GM12874 (cell line): Measurements from ENCODE around the gene PTPN12.

ENCODE experiments used
- TF ChIP-seq, protein P1 (sequence below): IDR thresholded peaks from 2 replicates; pipeline ENCODE4 v1.5.1; 2011; ENCODE audit warnings: low read depth, mild to moderate bottlenecking, control low read depth, low read length, moderate library complexity; ENCODE audit not compliant: insufficient read depth

The PTPN12 gene

DNA sequence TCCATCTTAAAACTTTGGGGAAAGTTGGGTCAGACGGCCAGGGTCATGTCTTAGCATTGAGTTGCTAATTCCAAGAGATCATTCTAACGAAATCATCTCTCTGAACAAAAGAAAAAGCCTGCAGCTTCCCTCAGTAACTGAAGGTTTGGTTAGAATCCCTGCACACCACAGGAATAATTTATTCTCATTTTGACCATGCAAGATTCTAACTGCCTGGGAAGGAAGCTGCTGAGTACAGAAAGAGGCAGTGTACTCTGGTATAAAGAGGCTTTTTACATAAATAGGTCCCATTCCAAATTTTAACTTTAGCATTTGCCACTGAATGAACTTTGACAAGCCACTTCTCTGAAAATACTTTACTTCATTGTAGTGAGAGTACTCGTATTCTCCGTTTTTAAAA lies 82.2 kb downstream of the PTPN12 start:
- TF ChIP-seq, protein P1, sequence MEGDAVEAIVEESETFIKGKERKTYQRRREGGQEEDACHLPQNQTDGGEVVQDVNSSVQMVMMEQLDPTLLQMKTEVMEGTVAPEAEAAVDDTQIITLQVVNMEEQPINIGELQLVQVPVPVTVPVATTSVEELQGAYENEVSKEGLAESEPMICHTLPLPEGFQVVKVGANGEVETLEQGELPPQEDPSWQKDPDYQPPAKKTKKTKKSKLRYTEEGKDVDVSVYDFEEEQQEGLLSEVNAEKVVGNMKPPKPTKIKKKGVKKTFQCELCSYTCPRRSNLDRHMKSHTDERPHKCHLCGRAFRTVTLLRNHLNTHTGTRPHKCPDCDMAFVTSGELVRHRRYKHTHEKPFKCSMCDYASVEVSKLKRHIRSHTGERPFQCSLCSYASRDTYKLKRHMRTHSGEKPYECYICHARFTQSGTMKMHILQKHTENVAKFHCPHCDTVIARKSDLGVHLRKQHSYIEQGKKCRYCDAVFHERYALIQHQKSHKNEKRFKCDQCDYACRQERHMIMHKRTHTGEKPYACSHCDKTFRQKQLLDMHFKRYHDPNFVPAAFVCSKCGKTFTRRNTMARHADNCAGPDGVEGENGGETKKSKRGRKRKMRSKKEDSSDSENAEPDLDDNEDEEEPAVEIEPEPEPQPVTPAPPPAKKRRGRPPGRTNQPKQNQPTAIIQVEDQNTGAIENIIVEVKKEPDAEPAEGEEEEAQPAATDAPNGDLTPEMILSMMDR = no peak

DNA sequence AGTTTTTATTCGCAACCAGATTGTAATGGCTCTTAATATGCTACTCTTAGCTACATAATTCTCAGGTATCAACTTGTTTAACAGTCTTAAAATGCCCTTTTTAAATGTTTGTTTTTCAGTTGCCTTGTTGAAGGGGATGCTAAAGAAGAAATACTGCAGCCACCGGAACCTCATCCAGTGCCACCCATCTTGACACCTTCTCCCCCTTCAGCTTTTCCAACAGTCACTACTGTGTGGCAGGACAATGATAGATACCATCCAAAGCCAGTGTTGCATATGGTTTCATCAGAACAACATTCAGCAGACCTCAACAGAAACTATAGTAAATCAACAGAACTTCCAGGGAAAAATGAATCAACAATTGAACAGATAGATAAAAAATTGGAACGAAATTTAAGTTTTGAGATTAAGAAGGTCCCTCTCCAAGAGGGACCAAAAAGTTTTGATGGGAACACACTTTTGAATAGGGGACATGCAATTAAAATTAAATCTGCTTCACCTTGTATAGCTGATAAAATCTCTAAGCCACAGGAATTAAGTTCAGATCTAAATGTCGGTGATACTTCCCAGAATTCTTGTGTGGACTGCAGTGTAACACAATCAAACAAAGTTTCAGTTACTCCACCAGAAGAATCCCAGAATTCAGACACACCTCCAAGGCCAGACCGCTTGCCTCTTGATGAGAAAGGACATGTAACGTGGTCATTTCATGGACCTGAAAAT lies 89.7 kb downstream of the PTPN12 start:
- TF ChIP-seq, protein P1 = no peak

DNA sequence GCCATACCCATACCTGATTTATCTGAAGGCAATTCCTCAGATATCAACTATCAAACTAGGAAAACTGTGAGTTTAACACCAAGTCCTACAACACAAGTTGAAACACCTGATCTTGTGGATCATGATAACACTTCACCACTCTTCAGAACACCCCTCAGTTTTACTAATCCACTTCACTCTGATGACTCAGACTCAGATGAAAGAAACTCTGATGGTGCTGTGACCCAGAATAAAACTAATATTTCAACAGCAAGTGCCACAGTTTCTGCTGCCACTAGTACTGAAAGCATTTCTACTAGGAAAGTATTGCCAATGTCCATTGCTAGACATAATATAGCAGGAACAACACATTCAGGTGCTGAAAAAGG lies 90.2 kb downstream of the PTPN12 start:
- TF ChIP-seq, protein P1 = no peak

DNA sequence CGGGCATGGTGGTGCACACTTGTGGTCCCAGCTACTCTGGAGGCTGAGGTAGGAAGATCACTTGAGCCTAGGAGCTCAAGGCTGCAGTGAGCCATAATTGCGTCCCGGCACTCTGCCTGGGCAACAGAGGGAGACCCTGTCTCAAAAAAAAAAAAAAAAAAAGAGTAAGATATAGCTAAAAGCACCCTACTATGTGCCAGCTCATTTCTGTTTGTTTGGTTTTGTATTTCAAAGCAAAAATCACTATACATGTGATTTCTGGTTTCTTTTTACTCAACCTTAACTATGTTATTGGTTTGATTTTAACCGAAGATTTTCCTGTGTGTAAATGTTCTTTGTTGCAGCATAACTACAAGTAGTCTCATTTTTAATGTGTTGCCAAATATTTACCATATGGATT lies 92.7 kb downstream of the PTPN12 start:
- TF ChIP-seq, protein P1 = no peak

DNA sequence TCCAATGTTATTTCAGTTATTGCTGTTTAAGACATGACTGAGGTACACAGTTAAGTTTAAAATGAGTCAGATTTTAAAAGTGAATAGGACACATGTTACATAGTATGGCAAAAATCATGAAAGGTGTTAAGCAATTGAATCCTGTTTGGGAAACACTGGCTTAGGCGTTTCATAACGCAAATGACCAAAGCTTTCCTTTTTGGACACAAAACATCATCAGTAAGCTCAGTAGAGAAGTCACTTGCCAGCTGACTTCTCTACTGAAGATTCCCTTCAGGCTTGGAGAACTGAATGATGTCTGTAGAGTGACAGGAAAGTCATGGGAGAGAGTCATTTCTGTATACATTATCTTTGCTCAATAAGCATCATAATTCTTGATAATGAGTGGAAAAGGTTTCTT lies 94.7 kb downstream of the PTPN12 start:
- TF ChIP-seq, protein P1 = no peak

DNA sequence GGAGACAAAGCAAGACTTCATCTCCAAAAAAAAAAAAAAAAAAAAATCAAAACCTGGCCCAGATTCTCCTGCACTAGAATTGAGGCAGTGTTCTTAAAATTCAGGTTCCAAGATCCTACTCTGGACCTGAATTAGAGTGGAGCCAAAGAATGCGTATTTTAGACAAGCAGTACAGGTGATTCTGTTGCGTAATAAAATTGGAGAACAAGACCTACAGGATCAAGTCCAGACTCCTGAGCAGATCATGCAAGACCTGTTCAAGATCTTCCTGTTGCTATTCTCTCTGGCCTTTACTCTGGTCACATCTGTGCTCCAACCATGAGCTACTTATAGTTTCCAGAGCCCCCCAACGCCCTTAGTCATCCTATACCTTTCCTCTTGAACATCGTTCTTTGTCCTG lies 107.7 kb downstream of the PTPN12 start:
- TF ChIP-seq, protein P1 = no peak

DNA sequence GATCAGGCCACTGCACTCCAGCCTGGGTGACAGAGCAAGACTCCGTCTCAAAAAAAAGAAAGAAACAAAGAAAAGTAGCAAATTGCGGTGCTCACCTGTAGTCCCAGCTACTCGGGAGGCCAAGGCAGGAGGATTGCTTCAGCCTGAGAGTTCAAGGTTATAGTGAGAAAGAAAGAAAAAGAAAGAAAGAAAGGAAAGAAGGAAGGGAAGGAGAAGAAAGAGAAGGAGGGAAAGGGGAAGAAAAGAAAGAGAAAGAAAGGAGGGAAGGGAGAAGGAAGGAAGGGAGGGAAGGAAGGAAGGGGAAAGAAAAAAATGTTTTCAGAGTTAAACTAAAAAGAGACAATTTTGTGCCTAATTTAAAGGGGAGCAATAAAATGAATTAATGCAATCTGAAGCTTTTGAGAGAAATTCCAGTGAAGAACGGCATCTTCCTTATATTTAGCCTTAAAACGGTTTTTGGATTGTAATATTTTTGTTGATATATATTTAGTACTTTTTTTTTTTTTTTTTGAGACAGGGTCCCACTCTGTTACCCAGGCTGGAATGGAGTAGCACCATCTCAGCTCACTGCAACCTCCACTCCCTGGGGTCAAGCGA lies 111.7 kb downstream of the PTPN12 start:
- TF ChIP-seq, protein P1 = no peak
